Measurements from ENCODE around the gene BTNL3.
"Not testable (repeated sequence)": the region's sequence is repeated elsewhere in the genome, so short reads cannot be mapped to it uniquely, and the experiment has no call there.

DNA sequence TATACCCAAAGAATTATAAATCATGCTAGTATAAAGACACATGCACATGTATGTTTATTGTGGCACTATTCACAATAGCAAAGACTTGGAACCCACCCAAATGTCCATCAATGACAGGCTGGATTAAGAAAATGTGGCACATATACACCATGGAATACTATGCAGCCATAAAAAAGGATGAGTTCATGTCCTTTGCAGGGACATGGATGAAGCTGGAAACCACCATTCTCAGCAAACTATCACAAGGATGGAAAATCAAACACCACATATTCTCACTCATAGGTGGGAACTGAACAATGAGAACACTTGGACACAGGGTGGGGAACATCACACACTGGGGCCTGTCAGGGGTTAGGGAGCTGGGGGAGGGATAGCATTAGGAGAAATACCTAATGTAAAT, 26.0 kb downstream of the BTNL3 start:
- not testable (repeated sequence) for TF ChIP-seq POLR2A (IDR thresholded peaks at IDR 0.05)
- TF ChIP-seq, protein P1, sequence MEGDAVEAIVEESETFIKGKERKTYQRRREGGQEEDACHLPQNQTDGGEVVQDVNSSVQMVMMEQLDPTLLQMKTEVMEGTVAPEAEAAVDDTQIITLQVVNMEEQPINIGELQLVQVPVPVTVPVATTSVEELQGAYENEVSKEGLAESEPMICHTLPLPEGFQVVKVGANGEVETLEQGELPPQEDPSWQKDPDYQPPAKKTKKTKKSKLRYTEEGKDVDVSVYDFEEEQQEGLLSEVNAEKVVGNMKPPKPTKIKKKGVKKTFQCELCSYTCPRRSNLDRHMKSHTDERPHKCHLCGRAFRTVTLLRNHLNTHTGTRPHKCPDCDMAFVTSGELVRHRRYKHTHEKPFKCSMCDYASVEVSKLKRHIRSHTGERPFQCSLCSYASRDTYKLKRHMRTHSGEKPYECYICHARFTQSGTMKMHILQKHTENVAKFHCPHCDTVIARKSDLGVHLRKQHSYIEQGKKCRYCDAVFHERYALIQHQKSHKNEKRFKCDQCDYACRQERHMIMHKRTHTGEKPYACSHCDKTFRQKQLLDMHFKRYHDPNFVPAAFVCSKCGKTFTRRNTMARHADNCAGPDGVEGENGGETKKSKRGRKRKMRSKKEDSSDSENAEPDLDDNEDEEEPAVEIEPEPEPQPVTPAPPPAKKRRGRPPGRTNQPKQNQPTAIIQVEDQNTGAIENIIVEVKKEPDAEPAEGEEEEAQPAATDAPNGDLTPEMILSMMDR (IDR thresholded peaks at IDR 0.05): not testable (repeated sequence)

Measured in body of pancreas (tissue), 4 donors.